ENCODE data around the gene CSMD2.

Gene CSMD2

DNA sequence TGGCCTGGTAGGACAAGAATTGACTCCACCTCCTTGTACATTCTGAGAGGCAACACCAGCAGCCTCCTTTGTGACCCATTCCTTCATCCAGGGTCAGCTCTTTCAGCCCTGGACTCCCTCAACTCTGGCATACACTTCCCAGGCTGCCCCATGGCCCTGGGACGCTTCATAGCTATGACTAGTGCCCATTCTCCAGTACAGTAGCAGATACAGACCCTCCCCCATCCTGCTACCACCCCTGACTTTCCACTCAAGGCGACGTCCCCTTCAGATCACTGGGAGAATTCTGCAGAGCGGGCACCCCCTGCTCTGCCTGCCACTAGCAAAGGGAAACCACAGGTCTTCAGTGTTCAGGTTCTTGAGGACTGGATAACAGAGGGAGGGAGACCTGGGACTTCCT lies 400.9 kb downstream of the CSMD2 start:
- Mint-ChIP-seq H3K4me1 (no peaks in the 10 kb centered on the region), H3K4me3 (no peak overlapping the region), H3K27ac (no peak overlapping the region), H3K36me3 (no peaks in the 10 kb centered on the region), H3K27me3 (no peaks in the 10 kb centered on the region), H3K9me3 (no peaks in the 10 kb centered on the region)
- CTCF ChIA-PET: no interaction called here
- DNase-seq: no peak

DNA sequence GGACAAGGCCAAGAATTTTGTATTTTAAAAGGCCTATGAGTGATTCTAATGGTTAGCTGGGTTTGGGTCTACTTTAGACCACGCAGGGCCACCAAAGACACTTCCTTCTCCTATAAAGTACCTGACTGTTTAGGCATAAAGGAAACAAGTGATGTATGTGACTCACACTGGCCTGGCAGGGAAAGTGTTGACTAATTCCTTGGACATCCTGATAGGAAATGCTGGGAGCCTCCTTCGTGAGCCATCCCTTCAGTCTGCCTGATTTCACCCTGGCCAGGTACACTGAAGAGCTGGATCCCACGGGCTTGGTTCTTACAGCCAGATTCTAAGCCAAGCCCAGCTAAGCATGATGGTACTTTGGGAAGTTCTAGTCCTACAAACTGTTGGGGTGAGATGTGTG lies 401.6 kb downstream of the CSMD2 start:
- no peak for DNase-seq
- no peak overlapping the region for H3K27ac Mint-ChIP-seq
- H3K4me3 Mint-ChIP-seq: no peak overlapping the region

DNA sequence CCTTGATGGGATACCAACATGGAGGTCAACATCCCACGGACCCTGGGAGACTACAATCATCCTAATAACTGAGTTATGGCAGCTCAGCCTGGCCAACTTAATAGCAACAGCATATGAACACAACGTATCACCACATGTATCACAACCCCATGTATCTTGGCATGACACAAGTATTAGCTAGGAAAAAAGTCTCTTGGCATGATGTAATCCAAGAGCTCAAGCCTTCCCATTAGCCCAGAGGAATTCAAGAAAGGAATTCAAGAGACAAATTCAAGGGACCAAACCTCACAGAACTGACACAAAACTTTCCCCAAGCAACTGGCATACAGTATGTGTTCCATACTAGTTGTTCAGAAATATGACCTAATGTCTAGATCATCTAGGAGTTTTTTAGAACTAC lies 402.1 kb downstream of the CSMD2 start:
- Mint-ChIP-seq H3K36me3 (no peaks in the 10 kb centered on the region), H3K9me3 (no peaks in the 10 kb centered on the region), H3K27me3 (no peaks in the 10 kb centered on the region), H3K27ac (no peak overlapping the region), H3K4me3 (no peak overlapping the region), H3K4me1 (no peaks in the 10 kb centered on the region)
- DNase-seq: no peak
- CTCF ChIA-PET: no interaction called here

More for the DNA sequence above, 401.6 kb downstream of the CSMD2 start:
- Mint-ChIP-seq H3K36me3 (no peaks in the 10 kb centered on the region), H3K4me1 (no peaks in the 10 kb centered on the region), H3K9me3 (no peaks in the 10 kb centered on the region), H3K27me3 (no peaks in the 10 kb centered on the region)
- CTCF ChIA-PET: no interaction called here

DNA sequence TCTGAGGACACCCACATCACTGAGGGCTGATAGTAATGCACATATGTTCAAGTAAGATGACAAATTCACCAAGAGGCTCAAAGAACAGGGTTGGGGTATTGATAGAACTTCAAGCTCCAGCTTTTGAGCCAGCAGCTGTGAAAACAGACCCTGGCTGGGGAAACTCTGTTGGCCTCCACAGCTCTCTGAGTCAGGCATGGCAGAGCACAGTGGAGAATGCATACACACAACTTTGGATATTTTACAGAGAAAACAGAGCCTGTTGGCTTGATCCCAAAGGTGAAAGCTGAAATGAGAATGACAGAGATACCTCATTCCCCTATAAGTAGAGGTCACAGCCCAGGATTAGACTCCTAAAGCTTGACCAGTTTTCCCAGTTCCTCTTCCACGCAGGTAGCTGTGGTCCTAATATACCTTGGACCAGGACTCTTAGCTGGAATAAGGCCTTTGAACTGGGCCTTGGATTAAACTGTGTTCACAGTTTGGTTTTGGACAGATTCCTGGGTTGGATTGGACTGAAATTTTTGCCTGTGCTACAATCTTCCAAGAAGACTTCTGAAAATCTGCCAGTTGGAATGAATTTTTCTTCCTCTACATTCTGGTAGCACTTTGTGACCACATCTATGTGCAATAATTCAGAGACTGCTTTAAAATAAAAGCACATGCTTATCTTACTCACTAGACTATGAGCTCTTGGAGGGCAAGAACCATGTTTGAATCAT lies 402.8 kb downstream of the CSMD2 start:
- no peaks in the 10 kb centered on the region for H3K9me3 Mint-ChIP-seq
- CTCF ChIA-PET: no interaction called here
- DNase-seq: no peak
- no peaks in the 10 kb centered on the region for H3K4me1 Mint-ChIP-seq
- H3K4me3 Mint-ChIP-seq: no peak overlapping the region
- no peak overlapping the region for H3K27ac Mint-ChIP-seq
- no peaks in the 10 kb centered on the region for H3K36me3 Mint-ChIP-seq
- no peaks in the 10 kb centered on the region for H3K27me3 Mint-ChIP-seq

DNA sequence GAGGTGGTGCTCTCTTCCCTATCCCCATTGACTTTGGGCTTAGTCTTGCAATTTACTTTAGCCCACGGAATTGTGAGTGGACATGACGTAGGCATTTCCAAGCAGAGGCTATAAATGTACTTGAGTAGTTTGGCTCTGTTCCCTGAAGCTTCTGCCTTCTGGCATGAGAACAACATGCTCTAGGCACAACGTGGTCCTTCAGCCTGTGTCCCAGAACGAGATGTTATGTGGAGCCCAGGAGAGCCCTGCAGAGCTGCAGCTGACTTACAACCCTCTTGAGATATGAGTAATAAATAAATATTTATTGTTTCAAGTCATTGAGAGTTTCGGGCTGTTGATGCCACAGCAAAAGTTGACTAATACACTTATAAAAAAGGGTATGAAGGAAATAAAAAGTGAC lies 406.3 kb downstream of the CSMD2 start:
- no peaks in the 10 kb centered on the region for H3K36me3 Mint-ChIP-seq
- no peaks in the 10 kb centered on the region for H3K27me3 Mint-ChIP-seq
- H3K9me3 Mint-ChIP-seq: no peaks in the 10 kb centered on the region
- no peaks in the 10 kb centered on the region for H3K4me1 Mint-ChIP-seq
- no peak overlapping the region for H3K4me3 Mint-ChIP-seq
- no peak for DNase-seq
- CTCF ChIA-PET: no interaction called here
- H3K27ac Mint-ChIP-seq: no peak overlapping the region

DNA sequence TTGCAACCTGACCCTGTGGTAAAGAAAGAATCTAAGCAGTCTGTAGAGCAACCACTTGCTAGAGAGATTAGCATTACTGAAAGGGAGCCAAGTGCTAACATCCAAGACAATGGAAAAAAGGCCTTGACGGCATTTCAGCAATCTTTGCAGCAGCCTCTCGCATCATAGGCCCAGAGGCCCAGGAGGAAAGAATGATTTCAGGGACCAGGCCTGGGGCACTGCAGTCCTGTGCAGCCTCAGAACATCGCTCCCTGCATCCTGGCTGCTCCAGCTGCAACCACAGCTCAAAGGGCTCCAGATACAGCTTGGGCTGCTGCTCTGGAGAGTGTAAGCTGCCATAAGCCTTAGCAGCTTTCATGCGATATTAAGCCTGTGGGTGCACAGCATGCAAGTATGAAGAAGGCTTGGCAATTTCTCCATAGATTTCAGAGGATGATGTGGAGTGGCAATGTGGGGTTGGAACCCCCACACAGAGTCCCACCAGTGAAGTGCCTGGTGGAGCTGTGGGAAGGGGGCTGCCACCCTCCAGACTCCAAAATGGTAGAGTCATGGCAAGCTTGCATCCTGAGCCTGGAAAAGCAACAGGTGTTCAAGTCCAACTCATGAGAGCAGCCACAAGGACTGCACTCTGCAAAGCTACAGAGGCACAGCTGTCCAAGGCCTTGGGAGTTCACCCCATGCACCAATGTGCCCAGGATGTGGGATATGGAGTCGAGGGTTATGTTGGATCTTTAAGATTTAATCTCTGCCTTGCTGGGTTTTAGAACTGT lies 411.8 kb downstream of the CSMD2 start:
- H3K27me3 Mint-ChIP-seq: no peaks in the 10 kb centered on the region
- no peak overlapping the region for H3K4me3 Mint-ChIP-seq
- H3K36me3 Mint-ChIP-seq: no peaks in the 10 kb centered on the region
- peaks cover 2% of the 10 kb centered on the region for H3K9me3 Mint-ChIP-seq
- CTCF ChIA-PET: no interaction called here
- H3K4me1 Mint-ChIP-seq: no peaks in the 10 kb centered on the region
- no peak for DNase-seq
- H3K27ac Mint-ChIP-seq: no peak overlapping the region

DNA sequence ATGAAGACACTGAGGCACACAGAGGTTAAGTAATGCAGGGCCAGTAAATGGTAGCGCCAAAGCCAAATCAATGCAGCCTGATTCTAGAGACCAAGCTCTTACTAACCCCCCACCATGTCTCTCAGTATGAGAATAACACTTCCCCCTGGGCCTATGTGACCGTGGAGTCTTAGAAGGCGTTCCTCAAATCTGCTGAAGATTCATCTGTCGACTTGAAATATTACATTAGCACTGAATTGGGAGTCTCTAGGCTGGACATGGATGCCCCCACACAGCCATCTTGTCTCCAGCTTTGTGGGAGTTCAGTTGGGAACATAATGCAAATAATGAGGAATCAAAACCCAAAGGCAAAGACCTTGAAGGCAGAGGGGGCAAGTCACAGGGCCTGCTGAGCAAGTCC lies 419.1 kb downstream of the CSMD2 start:
- no peak for DNase-seq
- H3K27ac Mint-ChIP-seq: no peak overlapping the region
- H3K4me3 Mint-ChIP-seq: no peak overlapping the region
- CTCF ChIA-PET: no interaction called here
- peaks cover 6% of the 10 kb centered on the region for H3K27me3 Mint-ChIP-seq
- H3K36me3 Mint-ChIP-seq: no peaks in the 10 kb centered on the region
- H3K4me1 Mint-ChIP-seq: no peaks in the 10 kb centered on the region
- no peaks in the 10 kb centered on the region for H3K9me3 Mint-ChIP-seq

DNA sequence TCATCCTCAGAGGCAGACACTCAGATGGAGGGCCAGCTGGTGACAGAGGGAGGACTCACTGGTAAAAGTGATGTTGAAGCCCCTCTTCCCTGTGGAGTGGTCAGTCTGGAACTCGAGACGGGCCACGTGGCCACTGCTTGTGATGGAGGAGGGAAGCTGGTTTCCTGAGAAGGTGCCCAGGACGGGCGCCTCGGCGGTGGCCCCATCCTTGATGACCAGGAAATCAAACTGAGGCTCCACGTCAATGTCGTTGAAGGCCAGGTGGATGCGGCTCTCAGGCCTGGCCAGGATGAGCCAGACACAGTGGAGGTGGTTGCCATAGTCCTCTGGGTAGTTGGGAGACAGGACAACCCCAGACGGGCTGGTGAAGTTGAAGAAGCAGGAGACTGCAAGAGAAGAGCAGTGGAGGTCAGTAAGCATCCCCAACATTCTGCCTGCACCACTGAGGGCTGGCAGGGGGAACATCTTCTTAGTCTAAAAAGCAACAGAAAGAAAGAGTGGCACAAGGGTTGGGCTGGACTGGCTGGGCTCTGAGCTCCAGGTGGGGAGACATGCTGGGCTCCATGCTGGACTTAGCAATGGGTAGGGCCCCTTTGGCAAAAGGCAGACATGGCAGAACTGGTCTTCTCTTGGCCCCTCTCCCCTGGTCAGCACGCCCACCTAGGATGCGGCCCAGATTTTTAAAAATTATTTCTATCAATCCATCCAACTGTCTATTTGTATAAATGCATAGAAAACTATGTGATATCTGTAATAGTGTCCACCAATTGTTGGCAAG lies 421.6 kb downstream of the CSMD2 start:
- Mint-ChIP-seq H3K9me3 (no peaks in the 10 kb centered on the region), H3K27me3 (peaks cover 7% of the 10 kb centered on the region), H3K36me3 (no peaks in the 10 kb centered on the region), H3K4me1 (no peaks in the 10 kb centered on the region), H3K27ac (no peak overlapping the region), H3K4me3 (no peak overlapping the region)
- CTCF ChIA-PET: no interaction called here
- no peak for DNase-seq

DNA sequence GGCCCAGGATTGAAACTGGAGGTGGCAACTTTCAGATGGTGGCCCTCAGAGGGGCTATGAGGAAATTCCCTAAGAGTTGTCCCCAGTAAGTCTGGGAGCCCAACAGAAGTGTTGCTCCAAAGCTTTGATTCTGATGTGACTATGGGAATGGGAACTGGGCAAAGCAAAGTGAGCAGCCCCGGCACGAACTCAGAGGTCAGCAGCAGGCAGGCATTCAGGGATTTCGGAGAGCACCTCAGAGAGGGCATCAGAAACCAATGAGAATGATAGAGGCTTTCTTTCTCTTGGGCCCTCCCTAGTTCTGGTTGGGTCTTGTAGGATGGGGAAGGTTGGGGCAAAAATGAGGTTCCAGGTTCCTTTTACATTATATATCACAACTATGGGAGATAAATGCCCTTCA lies 422.4 kb downstream of the CSMD2 start:
- Mint-ChIP-seq H3K36me3 (no peaks in the 10 kb centered on the region), H3K4me3 (no peak overlapping the region), H3K9me3 (no peaks in the 10 kb centered on the region), H3K27me3 (peaks cover 7% of the 10 kb centered on the region), H3K27ac (no peak overlapping the region), H3K4me1 (no peaks in the 10 kb centered on the region)
- DNase-seq: no peak
- CTCF ChIA-PET: no interaction called here

DNA sequence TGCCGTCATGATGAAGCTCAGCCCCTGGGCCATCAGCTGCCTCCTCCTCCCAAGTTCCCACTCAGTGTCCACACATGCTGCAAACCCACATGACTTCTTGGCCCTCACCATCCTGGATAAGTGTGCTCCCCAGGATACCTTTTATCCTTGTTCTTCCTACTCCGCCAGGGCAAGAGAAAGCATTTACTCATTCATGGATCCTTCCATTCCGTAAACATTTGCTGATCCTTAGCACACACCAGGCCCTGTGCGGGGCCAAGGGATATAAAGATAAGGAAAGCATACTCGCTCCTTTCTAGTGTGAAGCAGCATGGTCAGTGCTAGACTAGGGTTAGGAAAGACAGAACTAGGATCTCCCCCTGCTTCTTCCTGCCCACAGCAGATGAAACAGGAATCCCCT lies 423.3 kb downstream of the CSMD2 start:
- Mint-ChIP-seq H3K27ac (no peak overlapping the region), H3K4me3 (no peak overlapping the region), H3K36me3 (no peaks in the 10 kb centered on the region), H3K27me3 (peaks cover 7% of the 10 kb centered on the region), H3K9me3 (no peaks in the 10 kb centered on the region), H3K4me1 (no peaks in the 10 kb centered on the region)
- CTCF ChIA-PET: no interaction called here
- DNase-seq: no peak

DNA sequence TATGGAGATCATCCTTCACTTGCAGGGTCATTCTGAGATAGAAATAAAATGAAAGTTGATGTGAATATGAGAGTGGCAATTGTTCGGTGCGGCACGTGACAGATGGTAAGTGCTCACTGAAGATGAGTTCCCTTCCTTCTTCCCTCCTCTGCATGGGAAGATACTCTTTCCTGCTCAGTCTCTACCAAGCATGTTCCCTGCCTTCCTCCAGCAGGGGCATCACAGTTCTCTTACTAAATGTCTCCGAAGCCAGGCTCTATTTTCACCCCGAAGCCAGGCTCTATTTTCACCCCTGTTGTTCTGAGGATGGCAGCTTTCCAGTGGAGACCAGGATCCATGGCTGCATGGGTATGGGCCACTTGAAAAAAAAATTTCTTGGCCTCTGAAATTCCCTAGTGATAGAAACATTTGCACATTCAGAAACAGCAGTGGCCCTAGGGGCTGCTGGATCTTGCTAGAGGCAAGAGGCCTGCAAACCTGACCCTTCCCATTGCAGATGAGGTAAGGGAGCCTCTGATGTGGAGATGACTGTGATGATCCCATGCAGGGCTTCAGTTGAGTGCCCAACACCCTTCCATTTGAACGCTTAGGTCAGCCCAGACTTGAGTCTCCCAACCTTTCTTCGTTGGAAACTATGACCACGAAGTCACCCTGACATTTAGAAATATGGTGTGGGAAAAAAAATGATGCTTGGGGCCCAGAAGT lies 424.8 kb downstream of the CSMD2 start:
- Mint-ChIP-seq H3K4me1 (no peaks in the 10 kb centered on the region), H3K36me3 (no peaks in the 10 kb centered on the region), H3K27ac (no peak overlapping the region), H3K27me3 (peaks cover 7% of the 10 kb centered on the region), H3K4me3 (no peak overlapping the region), H3K9me3 (no peaks in the 10 kb centered on the region)
- DNase-seq: no peak
- CTCF ChIA-PET: no interaction called here

DNA sequence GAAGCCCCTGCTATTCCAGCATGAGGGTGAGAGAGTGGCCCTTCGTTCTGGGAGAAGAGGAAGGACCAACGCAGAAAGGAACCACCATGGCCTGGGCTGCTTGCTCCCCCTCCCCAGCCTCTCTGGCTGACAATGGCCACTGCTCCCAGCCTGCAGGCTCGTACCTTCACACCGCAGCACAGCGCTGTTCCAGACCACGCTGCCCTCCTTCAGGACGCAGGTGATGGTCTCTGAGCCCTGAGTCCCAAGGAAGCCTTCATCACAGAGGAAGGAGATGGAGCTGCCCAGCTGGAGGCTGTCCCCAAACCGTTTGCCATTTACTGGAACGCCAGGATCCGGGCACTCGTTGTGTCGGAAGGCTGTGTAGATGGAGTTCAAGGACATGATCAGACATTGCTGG lies 426.1 kb downstream of the CSMD2 start:
- CTCF ChIA-PET: no interaction called here
- no peak for DNase-seq

DNA sequence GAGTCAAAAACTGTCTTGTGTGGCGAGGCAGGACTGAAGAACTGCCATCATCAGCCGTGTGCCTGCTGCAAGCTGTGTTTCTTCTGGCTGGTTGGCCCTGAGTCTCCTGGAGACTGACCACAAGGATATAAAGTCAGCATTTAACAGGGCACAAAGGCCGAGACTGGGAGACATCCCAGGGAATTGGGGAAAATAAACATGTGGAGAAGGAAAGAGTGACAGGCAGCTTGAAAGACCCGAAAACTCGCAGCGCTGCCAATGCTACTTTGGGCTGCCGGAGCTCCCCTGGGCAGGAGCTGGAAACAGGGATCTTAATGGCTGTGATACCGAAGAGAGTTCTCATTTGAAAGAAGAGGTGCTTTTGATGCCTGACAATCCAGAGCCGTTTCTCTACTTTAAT lies 426.5 kb downstream of the CSMD2 start:
- CTCF ChIA-PET: no interaction called here
- no peak for DNase-seq
- Mint-ChIP-seq H3K27ac (no peak overlapping the region), H3K36me3 (no peaks in the 10 kb centered on the region), H3K4me3 (no peak overlapping the region), H3K9me3 (no peaks in the 10 kb centered on the region), H3K27me3 (peaks cover 6% of the 10 kb centered on the region), H3K4me1 (no peaks in the 10 kb centered on the region)

More for the DNA sequence above, 426.1 kb downstream of the CSMD2 start:
- H3K9me3 Mint-ChIP-seq: no peaks in the 10 kb centered on the region
- H3K27ac Mint-ChIP-seq: no peak overlapping the region
- H3K4me3 Mint-ChIP-seq: no peak overlapping the region
- no peaks in the 10 kb centered on the region for H3K36me3 Mint-ChIP-seq
- H3K4me1 Mint-ChIP-seq: no peaks in the 10 kb centered on the region
- H3K27me3 Mint-ChIP-seq: peaks cover 7% of the 10 kb centered on the region

DNA sequence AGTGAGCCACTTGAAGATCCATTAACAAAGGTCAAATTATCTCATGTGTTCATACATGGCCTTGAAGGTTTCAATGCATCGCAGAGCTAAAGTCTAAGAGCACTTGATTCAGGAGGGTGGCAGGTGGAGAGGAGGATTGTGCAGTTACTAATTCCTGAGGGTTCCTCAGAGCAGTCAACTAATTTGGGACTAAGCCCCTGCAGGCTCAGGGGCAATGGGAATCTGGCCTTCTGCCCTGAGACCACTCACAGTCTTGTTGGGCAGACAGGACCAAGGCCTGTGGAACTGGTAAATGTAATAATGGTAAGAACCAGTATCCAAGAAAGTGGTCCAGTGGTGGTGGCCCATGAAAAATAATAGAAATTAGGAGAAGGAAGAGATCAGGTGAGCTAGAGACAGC lies 428.5 kb downstream of the CSMD2 start:
- no peak for DNase-seq
- Mint-ChIP-seq H3K27ac (no peak overlapping the region), H3K9me3 (no peaks in the 10 kb centered on the region), H3K4me3 (no peak overlapping the region), H3K4me1 (no peaks in the 10 kb centered on the region), H3K36me3 (no peaks in the 10 kb centered on the region), H3K27me3 (peaks cover 9% of the 10 kb centered on the region)
- CTCF ChIA-PET: no interaction called here
